GM19193 (cell line): ENCODE results near the gene TSSK2.

Experiments
- POLR2A ChIP-seq: IDR thresholded peaks from 4 replicates; pipeline ENCODE4 v1.6.1; 2011; ENCODE audit not compliant: insufficient read depth, insufficient read length; ENCODE audit errors: extremely low read depth

Gene TSSK2

GRCh38 chr22:19117111-19117512 is 14.0 kb upstream of the TSSK2 start:
- TF ChIP-seq POLR2A, result no peak

GRCh38 chr22:19118329-19118880 is 12.7 kb upstream of the TSSK2 start:
- TF ChIP-seq POLR2A, result no peak

GRCh38 chr22:19119949-19120348 is 11.2 kb upstream of the TSSK2 start:
- no peak for TF ChIP-seq POLR2A

- no peak for TF ChIP-seq POLR2A
Observed at GRCh38 chr22:19120829-19121630, 10.1 kb upstream of the TSSK2 start.

- no peak for TF ChIP-seq POLR2A
Observed at GRCh38 chr22:19121631-19122142, 9.4 kb upstream of the TSSK2 start.

- TF ChIP-seq POLR2A, result peak; percentile 88
Observed at GRCh38 chr22:19122143-19122751, 8.9 kb upstream of the TSSK2 start, which contains the start of gene DGCR2. DGCR2 (minus strand) TSS chr22:19122412; CDS start chr22:19122206, 206 bp downstream.

- TF ChIP-seq POLR2A, result no peak
Observed at GRCh38 chr22:19122752-19123492, 8.2 kb upstream of the TSSK2 start.

- TF ChIP-seq POLR2A, result no peak
Observed at GRCh38 chr22:19123936-19124335, 7.2 kb upstream of the TSSK2 start.

- TF ChIP-seq POLR2A, result no peak
Observed at GRCh38 chr22:19124377-19124776, 6.7 kb upstream of the TSSK2 start.

- TF ChIP-seq POLR2A, result no peak
Observed at GRCh38 chr22:19125011-19125410, 6.1 kb upstream of the TSSK2 start.

GRCh38 chr22:19125474-19126308 is 5.4 kb upstream of the TSSK2 start:
- TF ChIP-seq POLR2A, result no peak

- TF ChIP-seq POLR2A, result no peak
Observed at GRCh38 chr22:19126309-19127273, 4.5 kb upstream of the TSSK2 start.
